ENCODE measurements around the gene KCNMA1. TPM values are rescaled to one million over a fixed set of nuclear protein-coding genes. Genes with fewer than 3 reads are reported as not detected.

The KCNMA1 gene
- total RNA-seq, 1 experiment from 2014 or later, result 0.70 TPM

DNA sequence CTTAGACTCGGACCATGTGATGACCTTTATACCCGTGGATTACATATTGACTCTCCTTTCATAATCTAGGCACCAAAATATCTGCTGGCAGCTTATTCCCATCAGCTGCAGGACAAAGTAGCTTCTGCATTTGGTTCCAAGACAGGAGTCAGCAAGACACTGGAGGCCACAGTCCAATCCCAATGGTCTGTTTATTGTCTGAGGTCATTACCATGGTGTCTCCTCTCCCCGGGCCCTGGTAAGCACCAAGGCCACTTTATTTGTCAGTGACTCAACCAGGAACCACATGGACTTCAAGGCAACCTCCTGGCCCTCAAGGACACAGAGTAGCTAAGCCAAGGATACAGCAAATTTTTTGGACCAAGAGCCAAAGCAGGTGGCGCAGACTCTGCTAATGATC is 36.1 kb downstream of the KCNMA1 start:
- Histone ChIP-seq H4K20me1 (ENCODE audit: insufficient read depth) (no peaks in the 10 kb centered on the region), H2AFZ (no peak overlapping the region), H3K4me3 (no peak overlapping the region), H3K4me2 (no peak overlapping the region), H3K4me1 (replicated peaks; ENCODE audit: insufficient read depth) (peaks cover 30% of the 10 kb centered on the region), H3K27ac (no peak overlapping the region), H3K9me3 (ENCODE audit: insufficient read depth, low read depth) (no peaks in the 10 kb centered on the region), H3F3A (ENCODE audit: insufficient read depth, low read depth) (no peaks in the 10 kb centered on the region; the same call in 1 of the 2 replicates), H3K79me2 (ENCODE audit: low read depth) (no peaks in the 10 kb centered on the region), H3K27me3 (ENCODE audit: insufficient read depth, low read depth) (no peaks in the 10 kb centered on the region), H3K9me2 (ENCODE audit: insufficient read depth) (no peaks in the 10 kb centered on the region), H3K36me3 (ENCODE audit: low read depth) (no peaks in the 10 kb centered on the region)
- POLR2A ChIA-PET (ENCODE audit: unreplicated experiment), result no interaction called here
- intact Hi-C loops (cut with micrococcal nuclease; ENCODE audit: unreplicated experiment), result no loop called here
- no TSS peak for BruUV-seq (replicated peaks)
- no peak for DNase-seq
- CTCF ChIA-PET, result no interaction called here
- TF ChIP-seq, protein P1, sequence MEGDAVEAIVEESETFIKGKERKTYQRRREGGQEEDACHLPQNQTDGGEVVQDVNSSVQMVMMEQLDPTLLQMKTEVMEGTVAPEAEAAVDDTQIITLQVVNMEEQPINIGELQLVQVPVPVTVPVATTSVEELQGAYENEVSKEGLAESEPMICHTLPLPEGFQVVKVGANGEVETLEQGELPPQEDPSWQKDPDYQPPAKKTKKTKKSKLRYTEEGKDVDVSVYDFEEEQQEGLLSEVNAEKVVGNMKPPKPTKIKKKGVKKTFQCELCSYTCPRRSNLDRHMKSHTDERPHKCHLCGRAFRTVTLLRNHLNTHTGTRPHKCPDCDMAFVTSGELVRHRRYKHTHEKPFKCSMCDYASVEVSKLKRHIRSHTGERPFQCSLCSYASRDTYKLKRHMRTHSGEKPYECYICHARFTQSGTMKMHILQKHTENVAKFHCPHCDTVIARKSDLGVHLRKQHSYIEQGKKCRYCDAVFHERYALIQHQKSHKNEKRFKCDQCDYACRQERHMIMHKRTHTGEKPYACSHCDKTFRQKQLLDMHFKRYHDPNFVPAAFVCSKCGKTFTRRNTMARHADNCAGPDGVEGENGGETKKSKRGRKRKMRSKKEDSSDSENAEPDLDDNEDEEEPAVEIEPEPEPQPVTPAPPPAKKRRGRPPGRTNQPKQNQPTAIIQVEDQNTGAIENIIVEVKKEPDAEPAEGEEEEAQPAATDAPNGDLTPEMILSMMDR (conservative IDR thresholded peaks at IDR 0.05), result no peak
- no peak for TF ChIP-seq EZH2 (IDR thresholded peaks at IDR 0.05; ENCODE audit: low read depth)

DNA sequence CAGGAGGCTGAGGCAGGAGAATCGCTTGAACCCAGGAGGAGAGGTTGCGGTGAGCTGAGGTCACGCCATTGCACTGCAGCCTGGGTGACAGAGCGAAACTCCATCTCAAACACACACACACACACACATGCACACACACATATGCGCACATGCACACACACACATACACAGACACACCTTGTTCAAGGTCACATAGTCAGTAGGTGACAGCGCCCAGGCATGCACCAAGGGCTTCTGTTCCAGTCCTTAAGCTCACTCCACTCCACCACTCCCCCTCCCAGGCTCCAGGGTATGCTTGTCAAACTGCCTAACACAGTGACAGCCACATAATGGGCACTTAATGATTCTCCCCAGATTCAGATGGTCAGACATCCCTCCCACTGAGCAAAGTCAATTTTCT is 37.0 kb downstream of the KCNMA1 start:
- no peak for DNase-seq
- peaks cover 26% of the 10 kb centered on the region for H3K4me1 ChIP-seq (replicated peaks; ENCODE audit: insufficient read depth)
- no peaks in the 10 kb centered on the region for H3K36me3 ChIP-seq (ENCODE audit: low read depth)
- no peaks in the 10 kb centered on the region for H3K9me3 ChIP-seq (ENCODE audit: insufficient read depth, low read depth)
- H2AFZ ChIP-seq, result no peak overlapping the region
- no peak overlapping the region for H3K4me3 ChIP-seq
- no TSS peak for BruUV-seq (replicated peaks)
- intact Hi-C loops (cut with micrococcal nuclease; ENCODE audit: unreplicated experiment), result no loop called here
- no peaks in the 10 kb centered on the region for H3K27me3 ChIP-seq (ENCODE audit: insufficient read depth, low read depth)
- H3K79me2 ChIP-seq (ENCODE audit: low read depth), result no peaks in the 10 kb centered on the region
- no peaks in the 10 kb centered on the region; the same call in 1 of the 2 replicates for H3F3A ChIP-seq (ENCODE audit: insufficient read depth, low read depth)
- H3K9me2 ChIP-seq (ENCODE audit: insufficient read depth), result no peaks in the 10 kb centered on the region
- no peaks in the 10 kb centered on the region for H4K20me1 ChIP-seq (ENCODE audit: insufficient read depth)
- no peak overlapping the region for H3K27ac ChIP-seq
- TF ChIP-seq EZH2 (IDR thresholded peaks at IDR 0.05; ENCODE audit: low read depth), result no peak
- no peak overlapping the region for H3K4me2 ChIP-seq
- ChIA-PET CTCF (no interaction called here), POLR2A (ENCODE audit: unreplicated experiment) (no interaction called here)

DNA sequence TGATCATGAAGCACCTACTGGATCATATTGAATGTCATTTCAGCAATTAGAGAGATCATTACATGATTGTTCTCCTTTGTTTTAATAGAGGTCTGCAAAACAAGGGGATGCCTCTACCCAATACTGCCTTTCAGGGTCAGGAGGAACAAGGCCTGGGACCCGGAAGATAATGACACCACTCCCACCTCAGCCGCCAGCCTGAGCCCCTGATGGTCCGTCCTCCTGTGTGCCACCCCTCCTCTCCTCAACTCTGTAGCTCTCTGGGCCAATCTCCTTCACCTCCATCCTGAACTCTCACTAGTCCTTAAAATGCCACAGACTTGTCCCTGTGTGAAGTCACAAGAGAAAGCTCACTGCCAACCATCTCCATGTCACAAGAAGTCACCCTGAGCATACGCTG is 38.0 kb downstream of the KCNMA1 start:
- BruUV-seq (replicated peaks), result no TSS peak
- Histone ChIP-seq H3K79me2 (ENCODE audit: low read depth) (no peaks in the 10 kb centered on the region), H3K4me2 (no peak overlapping the region), H2AFZ (no peak overlapping the region), H3F3A (ENCODE audit: insufficient read depth, low read depth) (no peaks in the 10 kb centered on the region; the same call in 1 of the 2 replicates), H4K20me1 (ENCODE audit: insufficient read depth) (no peaks in the 10 kb centered on the region), H3K4me1 (replicated peaks; ENCODE audit: insufficient read depth) (peaks cover 16% of the 10 kb centered on the region), H3K4me3 (no peak overlapping the region), H3K27ac (no peak overlapping the region), H3K27me3 (ENCODE audit: insufficient read depth, low read depth) (no peaks in the 10 kb centered on the region), H3K36me3 (ENCODE audit: low read depth) (no peaks in the 10 kb centered on the region), H3K9me2 (ENCODE audit: insufficient read depth) (no peaks in the 10 kb centered on the region), H3K9me3 (ENCODE audit: insufficient read depth, low read depth) (no peaks in the 10 kb centered on the region)
- DNase-seq, result no peak
- CTCF ChIA-PET, result no interaction called here
- intact Hi-C loops (cut with micrococcal nuclease; ENCODE audit: unreplicated experiment), result no loop called here
- POLR2A ChIA-PET (ENCODE audit: unreplicated experiment), result interaction anchor here (0.6 kb wide), 1 partner anchor 421 kb away, joined by 6 read pairs; no protein-coding TSS in a partner anchor
- TF ChIP-seq, protein P1 (conservative IDR thresholded peaks at IDR 0.05), result no peak
- TF ChIP-seq EZH2 (IDR thresholded peaks at IDR 0.05; ENCODE audit: low read depth), result no peak

DNA sequence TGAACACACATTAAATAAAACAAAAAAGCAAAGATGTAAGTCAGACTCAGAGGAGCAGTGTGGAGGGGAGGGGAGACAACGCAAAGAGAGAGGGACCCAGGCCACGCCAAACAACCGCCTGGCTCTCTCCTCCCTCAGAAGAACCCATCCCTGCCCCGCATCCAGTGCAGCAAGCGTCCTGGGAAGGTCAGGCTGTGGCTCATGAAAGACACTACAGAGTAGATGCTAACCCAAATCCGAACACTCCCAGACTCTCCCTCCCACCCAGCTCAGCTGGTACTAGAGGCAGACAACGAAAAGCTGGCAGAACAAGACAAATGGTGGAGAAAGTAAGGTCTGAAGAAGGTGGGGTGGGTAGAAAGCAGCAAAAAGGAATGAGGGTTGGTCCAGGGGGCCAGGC is 39.0 kb downstream of the KCNMA1 start:
- BruUV-seq (replicated peaks), result no TSS peak
- no peaks in the 10 kb centered on the region for H3K9me2 ChIP-seq (ENCODE audit: insufficient read depth)
- peaks cover 3% of the 10 kb centered on the region; the same call in 1 of the 2 replicates for H3F3A ChIP-seq (ENCODE audit: insufficient read depth, low read depth)
- H3K9me3 ChIP-seq (ENCODE audit: insufficient read depth, low read depth), result no peaks in the 10 kb centered on the region
- intact Hi-C loops (cut with micrococcal nuclease; ENCODE audit: unreplicated experiment), result no loop called here
- ChIA-PET POLR2A (ENCODE audit: unreplicated experiment) (no interaction called here), CTCF (no interaction called here)
- no peaks in the 10 kb centered on the region for H3K79me2 ChIP-seq (ENCODE audit: low read depth)
- no peaks in the 10 kb centered on the region for H3K36me3 ChIP-seq (ENCODE audit: low read depth)
- no peaks in the 10 kb centered on the region for H3K27me3 ChIP-seq (ENCODE audit: insufficient read depth, low read depth)
- no peaks in the 10 kb centered on the region for H4K20me1 ChIP-seq (ENCODE audit: insufficient read depth)
- DNase-seq, result no peak
- no peak overlapping the region for H2AFZ ChIP-seq
- H3K4me3 ChIP-seq, result no peak overlapping the region
- TF ChIP-seq, protein P1 (conservative IDR thresholded peaks at IDR 0.05), result no peak
- no peak for TF ChIP-seq EZH2 (IDR thresholded peaks at IDR 0.05; ENCODE audit: low read depth)
- no peak overlapping the region for H3K4me2 ChIP-seq
- H3K27ac ChIP-seq, result no peak overlapping the region
- H3K4me1 ChIP-seq (replicated peaks; ENCODE audit: insufficient read depth), result peaks cover 11% of the 10 kb centered on the region

Measured in PC-9 (cell line).